Right kidney (tissue), 1 donor: ENCODE measurements around the gene ACTBL2.
"Not testable (repeated sequence)": the region's sequence is repeated elsewhere in the genome, so short reads cannot be mapped to it uniquely, and the experiment has no call there.

Source experiments
- DNase-seq: peaks from one replicate; pipeline ENCODE4 v3.0.0-alpha.2; 2016

Gene ACTBL2

DNA sequence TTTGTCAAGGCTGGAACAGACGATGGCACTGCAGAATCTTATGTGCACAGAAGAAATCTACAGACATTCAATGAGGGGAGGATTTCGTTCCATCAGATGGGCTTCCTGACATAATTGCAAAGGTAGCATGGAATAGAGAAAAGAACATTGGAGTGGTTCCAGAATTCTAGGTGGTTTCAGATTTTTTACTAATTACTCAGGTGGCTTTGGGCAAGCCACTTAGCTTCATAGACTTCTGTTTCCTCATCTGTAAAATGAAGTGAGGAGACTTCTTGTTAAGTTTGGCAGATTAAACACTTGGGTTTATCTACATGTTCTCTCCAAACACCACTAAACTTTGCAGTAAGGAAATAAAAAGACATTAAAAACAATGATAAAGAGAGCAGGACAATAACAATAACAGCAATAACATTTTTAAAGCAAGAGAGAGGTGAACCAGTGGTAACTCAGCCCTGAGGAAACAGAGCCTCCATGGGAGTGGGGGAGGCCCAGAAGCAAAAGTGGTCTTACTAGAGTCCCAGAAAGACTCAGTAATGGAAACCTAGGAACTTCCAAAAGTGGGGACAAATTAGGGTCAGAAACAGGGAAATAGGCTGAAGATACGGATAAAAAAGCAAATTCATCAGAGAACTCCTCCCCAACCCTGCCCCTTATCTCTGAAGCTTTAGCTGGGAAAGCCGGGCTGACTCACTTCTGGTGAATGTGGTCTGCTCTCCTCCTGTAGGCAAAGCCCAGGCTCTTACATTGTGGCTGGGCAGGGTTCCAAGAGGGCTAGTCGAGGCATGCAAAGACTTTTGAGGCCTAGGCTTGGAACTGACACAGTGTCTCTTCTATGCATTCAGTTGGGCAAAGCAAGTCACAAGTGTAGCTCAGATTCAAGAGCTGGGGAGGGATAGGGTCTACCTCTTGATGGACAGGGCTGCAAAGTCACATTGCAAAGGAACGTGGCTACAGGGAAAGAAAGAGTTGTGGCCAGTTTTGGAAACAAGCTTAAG lies 11.8 kb upstream of the ACTBL2 start:
- no peak for DNase-seq

DNA sequence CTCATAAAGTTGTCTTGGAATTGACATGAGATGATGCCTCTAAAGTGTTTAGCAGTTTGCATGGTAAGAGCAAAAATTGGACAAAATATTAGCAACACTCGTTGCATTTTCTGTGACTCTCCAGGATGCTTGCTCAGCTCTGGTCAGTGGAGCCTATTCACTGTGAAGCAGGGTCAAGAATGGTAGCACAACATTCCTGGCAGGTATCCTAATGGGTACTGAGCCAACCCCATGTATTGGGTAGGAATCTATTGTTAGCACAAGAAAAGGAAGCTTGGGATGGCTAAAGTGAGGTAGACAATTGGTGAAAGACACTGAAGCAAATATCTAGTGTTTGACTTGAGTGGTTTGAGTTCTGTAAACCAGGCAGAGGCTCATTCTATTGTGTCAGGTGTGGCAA lies 10.4 kb upstream of the ACTBL2 start:
- no peak for DNase-seq

DNA sequence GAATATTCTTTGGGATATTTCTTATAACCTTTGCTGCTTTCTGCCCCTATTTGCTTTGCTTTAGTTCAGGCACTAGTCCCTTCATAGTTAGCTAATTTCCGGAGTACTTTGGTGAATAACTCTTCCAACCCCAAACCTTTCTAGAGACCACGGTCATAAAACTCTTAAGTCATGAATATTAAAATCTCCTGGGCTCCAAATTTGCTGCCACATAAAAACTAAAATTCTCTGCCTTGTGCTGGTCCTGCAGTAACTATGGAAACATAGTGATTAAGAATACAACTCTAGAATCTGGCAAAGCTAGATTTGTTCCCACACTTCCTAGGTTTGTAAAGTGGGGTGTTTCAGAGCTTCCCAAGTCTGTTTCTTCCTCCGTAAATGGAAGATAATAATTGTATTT lies 10.0 kb upstream of the ACTBL2 start:
- DNase-seq: no peak

DNA sequence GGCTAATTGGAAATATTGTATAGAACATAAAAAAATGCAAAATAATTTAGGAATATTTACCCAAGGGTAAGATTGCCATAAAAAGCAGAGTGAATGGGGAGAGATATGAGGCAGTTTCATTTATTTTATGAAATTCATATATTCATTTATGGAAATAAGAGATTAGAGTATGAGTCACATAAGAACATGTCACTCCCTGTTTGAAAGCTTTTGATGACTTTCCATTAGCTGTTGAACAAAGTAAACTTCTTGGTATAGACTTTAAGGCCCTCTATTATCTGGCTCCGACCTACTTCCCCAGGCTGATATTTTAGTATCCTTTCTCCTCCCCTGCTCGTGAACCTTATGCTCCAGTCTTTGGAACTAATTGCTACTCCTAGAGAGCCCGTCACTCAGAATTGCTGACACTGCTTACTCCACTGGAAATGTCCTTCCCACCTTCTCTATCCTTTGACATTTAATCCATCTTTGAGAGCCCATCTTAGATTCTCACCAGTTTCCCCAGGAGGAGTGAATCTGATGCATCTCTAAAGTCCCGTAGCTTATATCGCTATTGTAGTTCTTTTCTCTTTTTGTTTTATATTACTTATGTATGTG lies 8.9 kb upstream of the ACTBL2 start:
- no peak for DNase-seq

GRCh38 chr5:57488215-57488955 lies 5.8 kb upstream of the ACTBL2 start:
- DNase-seq: no peak

DNA sequence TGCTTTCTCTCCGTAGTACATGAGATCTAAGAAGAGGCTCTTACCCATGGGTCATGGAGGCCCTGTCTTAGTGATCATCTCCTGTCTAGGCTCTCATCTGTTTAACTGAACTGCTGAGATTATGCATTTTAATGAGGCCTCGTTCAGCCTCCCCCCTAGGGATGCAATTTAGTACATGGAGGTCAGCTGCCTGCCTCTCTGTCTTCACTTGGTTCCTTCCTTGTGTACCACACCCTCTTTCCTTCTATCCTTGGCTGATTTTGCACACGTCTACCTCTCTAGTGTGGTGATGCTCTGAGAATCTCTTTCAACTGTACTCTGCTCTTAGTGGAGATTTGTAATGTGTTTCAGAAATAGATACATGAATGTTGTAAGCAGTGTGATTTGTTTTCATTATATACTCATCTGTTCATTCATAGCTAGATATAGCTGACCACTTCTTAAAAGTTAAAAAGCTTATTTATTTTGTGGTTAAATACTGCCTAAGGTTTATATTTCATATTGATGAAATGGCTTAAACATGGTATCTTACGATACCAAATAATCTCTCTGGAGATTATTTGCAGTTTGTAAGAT lies 3.5 kb upstream of the ACTBL2 start:
- no peak for DNase-seq

DNA sequence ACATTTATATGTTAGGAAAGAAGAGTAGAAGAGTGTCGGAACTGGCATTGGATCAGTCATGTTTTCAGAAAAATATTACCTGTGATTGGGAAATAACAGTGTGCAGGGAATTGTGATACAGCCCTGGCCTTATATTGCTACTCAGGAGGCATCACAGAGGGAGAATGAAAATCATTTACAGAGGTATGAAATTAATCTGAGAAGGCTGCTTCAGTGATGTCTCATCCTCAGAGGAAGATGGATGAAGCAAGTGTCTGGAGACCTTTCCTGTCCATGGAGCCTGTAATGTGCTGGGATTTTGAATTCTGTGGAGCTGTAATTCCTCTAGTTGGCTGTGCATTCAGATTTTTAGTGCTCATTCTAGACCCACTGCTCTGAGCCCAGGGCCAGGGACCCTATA lies 3.8 kb downstream of the ACTBL2 start:
- no peak for DNase-seq

DNA sequence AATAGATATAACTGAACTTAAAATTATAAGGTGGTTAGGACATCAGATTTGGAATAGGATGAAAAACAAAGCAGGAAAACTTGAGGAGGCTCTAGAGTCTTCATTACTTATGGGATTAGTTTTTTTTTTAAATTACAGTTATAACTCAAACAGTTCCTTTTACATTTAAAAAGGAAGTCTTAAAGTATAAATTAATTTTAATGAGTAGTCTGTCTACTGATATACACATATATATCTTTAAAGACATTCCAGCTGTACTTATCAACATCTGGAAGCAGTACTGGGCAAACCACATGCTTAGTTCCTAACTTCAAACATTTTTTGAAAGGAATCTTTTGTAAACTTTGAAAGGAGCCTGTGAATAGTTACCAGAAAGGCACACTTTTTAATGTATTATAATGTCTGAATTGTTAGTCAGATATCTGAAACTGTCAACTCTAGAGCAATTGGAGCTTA lies 6.0 kb downstream of the ACTBL2 start:
- DNase-seq: no peak

GRCh38 chr5:57470339-57470738 lies 12.3 kb downstream of the ACTBL2 start:
- DNase-seq: no peak

DNA sequence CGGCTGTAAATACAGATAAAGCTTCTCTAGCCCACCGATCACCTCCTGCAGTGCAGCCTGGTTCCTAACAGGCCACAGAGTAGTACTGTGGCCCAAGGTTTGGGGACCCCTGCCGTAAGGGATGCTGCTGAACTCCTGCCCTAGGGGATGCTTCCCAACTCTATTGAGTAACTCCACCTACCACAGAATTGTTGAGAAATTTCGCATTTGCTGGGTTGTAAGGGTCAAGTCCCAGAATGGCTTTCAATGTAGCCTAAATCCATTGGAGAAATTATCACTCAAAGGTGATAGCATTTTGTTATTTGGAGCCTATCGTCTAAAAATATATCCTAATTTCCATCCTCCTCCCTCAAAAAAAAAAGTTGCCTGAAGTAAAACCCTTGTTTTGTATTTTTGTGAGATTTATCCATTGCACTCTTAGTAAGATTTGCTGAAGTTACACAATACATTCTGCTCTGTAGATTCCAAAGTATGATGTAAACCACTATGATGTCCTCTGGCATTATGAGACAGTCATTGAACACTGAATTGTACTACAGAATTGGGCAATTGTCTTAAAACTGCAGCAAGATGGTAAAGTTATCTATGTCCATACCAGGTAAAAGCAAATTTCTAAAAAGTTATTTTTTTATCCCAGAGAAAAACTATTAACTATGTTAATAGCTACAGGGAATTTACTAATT lies 14.0 kb downstream of the ACTBL2 start:
- no peak for DNase-seq

- DNase-seq: no peak
Observed at GRCh38 chr5:57466544-57466943, 16.1 kb downstream of the ACTBL2 start.

- DNase-seq: not testable (repeated sequence)
Observed at GRCh38 chr5:57460056-57460455, 22.6 kb downstream of the ACTBL2 start.

DNA sequence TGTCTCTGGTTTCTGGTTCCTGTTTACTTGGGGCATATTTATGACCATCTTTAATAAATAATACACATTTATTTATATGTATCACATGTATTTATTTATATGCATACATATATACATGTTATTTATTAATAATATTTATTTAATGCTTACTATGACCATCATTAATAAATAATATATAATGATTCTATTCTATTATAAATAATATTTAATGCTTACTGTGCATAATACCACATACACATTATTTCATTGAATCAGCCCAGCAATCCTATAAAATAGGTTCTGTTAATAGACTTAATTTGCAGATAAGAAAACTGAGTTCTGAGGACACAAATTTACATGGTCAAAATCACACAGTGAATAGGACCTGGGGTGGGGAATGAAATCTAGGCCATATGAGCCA lies 24.2 kb downstream of the ACTBL2 start:
- DNase-seq: no peak

DNA sequence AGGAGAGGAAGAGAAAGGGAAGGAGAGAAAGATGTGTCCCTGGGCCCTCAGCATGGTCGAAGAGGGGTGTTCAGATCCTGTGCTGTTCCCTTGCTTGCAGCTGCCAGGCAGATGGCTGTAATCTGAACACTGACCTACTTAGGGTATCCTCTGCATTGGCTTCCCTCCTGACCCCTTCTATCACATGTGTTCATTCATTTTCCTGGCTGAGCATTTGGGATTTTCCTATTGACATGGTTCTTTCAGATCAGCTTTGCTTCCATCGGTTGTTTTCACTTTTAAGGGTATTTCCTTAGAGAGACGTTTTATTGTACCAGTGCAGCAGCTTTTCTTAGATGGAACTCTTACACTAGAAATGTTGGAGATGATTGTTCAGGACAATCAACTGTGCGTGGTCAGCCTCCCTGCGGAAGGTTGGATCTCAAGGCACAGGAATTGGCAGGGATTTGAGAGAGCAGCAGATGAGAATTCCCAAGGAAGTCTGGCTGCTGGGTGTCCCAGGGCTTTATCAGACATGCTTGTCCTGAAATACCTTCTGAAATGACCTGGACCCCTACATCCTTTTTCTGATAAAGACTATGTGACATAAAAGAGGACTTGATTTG lies 26.0 kb downstream of the ACTBL2 start:
- no peak for DNase-seq

DNA sequence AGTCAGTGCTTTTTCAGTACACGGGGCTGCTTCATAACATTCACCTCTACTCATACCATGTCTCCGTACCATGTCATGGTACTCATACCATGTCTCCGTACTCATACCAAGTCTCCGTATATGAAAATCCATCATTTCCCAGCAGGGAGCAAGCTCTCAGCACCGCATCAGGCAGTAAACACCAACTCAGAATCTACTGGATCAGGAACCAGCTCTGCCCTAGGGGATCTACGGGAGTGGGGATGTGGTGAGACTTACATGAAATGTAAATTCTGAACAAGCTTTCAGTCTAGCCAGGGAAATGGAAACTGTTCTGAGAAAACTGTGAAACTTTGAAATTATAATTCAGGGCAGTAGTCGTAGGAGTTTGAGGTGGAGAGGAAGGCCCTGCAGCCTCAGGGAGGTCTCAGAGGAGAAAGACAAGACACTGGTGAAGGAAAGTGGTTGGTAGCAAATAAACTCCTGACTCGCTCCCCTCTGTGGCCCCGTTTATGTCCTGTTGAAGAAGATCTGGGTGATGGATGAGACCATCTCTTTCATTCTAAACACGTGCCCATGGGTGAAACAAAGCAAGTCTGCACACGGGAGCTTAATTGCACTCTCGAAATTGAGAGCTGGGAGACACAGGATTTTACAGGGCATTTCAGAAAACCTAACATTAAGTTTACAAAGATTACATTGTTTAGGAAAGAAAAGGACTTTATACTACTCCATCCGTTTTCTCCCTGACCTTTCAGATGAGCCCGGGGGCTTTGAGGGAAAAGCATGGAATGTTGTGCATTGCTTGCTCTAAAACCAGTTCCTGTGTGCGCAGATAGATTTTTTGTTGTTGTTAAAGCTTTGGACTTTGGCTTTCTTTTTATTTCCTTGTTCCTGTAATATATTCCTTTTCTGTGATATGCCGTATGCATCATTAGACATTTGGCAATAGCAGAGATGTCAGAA lies 26.8 kb downstream of the ACTBL2 start:
- DNase-seq: no peak

GRCh38 chr5:57454896-57455295 lies 27.7 kb downstream of the ACTBL2 start:
- no peak for DNase-seq

GRCh38 chr5:57453728-57454127 lies 28.9 kb downstream of the ACTBL2 start:
- DNase-seq: no peak

GRCh38 chr5:57452885-57453284 lies 29.7 kb downstream of the ACTBL2 start:
- DNase-seq: no peak

DNA sequence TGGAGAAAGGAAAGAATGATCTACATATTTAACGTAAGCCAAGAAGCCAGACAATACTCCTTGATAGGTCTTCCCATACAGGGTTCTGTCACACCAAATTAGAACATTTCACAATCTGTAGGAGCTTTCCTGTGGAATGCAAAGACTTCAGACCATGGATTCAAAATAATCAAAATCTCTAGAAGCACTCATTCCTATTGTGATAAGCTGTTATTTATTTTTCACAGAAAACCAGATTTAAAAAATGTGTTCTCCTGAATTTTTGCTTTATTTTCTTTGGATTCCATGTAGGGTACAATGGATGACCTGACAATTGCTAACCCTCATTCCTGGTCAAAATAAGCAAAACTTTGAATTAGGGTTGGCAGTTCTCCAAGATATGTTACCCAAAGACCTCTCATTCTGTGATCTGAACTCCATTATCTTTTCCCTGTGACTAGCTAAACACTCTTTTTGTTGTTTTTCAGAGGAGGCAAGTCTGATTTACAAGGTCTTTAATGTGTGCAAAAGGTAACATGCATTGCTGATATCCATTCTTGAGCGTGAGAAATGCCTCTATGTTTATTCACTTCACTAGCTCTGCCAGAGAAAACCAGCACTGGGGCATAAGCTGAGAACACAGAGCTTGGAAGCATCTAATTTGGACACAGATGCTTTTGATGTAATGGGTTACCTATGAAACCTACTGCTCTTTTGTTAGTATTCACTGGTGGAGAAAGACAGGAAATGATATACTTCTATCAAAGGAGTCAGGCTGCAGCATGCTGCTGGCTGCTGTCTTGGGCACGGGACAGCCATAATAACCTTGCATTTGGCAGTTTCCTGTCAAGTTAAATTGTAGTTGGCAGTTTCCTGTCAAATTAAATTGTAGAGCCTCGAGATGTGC lies 31.4 kb downstream of the ACTBL2 start:
- DNase-seq: no peak
